GF-D8 (cell line): ENCODE data around the gene RHCG.

Experiments used
- DNase-seq: peaks from one replicate; lab custom pipeline; 2025; lab: John Stamatoyannopoulos, UW

The RHCG gene

DNA sequence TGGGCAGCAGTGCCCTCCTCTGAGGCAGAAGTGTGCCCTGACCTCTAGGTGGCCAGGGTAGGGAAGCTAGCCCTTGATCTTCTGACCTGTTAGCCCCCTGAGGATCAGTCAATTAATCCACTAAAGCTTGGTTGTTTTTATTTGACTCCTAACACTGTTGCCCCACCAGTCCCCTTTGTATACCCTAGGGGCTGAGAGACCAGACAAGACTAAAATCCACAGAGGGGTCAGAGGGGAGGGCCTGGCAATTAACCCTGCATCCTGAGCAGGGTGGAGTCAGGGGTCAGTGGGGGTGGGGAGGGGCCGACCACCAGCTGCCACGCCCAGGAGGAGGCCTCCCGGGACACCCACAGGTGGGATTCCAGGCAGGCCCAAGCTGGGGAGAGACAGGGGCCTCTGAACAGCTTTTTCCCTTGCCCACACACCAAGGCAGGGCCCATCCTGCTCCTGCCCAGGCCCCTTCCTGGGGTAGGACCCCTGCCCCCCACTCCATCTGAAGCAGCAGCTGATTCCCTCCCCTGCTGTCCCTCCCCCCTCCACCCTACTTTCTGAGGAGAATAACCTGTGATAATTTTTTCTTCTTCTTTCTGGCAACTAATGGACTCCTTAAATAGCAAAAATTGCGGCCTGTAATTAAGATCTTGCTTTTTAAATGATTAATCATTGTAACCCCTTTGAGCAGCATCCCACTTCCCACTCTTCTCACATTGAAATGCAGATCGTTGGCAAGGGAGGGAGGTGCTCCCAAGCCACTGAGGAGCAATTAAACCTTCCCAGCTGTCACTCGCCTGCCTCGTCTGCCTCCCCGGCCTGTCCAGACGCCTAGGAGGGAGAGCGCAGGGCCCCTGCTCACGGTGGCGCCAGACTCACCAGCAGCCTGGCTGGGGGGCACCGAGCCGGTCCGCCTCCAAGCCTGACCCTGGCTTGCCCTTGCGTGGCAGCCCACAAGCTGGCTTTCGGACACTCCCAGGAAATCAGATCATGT, 51.9 kb downstream of the RHCG start:
- no peak for DNase-seq

DNA sequence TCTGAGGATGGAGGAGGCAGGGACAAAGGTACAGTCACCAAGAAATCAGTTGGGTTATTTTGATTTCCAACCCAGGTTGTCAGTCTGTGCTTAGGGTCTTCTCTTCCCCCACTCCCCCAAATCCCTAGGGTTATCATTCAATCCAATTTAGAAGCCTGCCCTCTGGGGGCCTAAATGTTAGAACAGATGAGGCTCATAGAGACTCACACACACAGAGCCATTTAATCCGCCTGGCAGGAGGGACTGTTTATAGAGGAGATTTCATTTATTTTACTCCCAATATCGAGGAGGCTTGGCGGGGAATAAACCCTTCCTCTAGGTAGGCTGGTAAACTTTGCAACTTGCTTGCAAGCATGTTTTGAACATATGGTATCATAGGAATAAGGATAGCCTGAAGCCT, 52.8 kb downstream of the RHCG start:
- no peak for DNase-seq

DNA sequence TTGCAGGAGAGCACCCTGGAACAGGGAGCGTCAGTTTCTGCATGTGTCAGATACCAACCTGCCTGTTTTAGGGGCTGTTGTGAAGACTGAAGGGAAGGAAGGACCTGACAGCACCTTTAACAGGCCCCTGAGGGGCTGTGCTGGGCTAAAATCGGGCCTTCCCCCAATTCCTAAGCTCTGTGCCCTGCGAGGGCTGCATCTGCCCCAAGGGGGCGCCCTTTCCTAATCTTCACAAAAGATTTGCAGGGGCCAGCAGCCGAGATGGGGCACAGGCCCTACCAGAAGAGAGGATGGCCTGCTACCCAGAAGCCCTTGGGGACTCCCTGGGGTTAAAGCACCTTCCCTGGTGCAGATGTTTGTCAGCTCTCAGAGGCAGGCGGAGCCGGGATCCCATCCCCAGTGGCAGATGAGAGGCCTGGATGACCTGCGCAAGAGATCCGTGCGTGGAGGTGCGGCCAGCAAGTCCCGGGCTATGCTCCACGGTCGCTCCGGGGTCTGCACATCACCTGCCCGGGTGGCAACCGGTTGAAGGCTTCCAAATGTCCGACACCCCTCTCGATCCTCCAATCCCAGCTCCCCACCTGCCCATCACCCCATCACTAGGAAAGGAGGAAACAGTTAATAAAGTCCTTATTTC, 53.6 kb downstream of the RHCG start:
- DNase-seq = no peak

GRCh38 chr15:89442155-89442554, 54.2 kb downstream of the RHCG start:
- DNase-seq = no peak

DNA sequence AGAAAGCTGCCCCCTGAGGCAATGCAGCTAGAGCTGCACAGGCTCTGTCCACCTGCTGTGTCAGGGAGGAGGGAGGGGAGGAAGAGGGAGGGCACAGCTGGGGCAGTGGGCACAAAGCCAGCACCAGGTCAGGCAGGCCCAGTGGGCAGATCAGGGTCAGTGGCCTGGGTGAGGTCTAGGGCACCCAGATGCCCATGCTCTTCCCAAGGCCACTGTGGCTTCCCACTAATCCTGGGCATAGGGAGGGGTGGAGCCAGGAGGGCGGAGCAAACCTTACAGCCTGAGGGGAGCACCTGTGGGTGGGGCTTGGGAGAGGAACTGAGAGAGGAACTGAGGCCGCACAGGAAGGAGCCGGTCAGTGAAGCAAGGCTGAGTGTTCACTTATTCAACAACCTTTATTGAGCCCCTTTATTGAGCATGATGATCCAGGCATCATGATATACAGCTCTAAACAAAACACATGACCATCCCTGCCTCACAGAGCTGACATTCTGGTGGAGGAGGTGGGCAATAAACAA, 55.0 kb downstream of the RHCG start:
- no peak for DNase-seq

- no peak for DNase-seq
Measured at GRCh38 chr15:89439764-89440163, 56.6 kb downstream of the RHCG start.

DNA sequence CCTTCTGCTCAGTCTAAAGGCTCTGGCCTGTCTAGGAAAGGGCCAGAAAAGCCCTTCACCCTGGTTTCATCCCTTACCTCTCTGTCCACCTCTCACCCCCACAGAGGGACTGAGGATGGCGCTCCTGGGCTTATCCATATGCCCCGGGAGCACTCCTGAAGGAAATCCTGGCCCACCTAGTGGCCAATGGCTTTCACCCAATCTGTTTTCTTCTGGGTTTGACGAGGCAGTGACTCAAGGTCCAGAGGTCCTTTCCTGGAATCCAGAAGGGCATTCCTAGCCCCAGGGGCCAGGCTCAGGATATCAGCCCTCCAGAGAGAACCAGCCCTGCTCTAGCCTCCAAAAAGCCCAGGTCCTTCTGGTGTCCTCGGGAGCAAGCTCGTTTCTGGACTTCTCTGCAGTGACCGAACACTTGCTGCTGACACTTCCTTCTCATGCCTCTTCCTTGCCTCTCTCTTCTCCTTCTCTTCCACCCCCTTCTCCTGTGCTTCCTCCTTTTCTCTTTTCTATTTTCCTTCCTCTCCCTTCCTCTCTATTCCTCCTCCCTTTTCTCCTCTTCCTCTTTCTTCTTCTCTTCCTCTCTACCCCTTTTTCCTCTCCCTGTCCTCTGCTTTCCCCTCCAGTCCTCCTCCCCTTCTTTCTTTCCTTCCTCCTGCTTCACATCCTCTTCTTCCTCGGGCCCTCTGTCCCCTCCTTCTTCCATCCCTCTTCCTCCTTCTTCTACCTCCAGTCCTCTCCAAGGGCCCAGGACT, 59.6 kb downstream of the RHCG start:
- no peak for DNase-seq

DNA sequence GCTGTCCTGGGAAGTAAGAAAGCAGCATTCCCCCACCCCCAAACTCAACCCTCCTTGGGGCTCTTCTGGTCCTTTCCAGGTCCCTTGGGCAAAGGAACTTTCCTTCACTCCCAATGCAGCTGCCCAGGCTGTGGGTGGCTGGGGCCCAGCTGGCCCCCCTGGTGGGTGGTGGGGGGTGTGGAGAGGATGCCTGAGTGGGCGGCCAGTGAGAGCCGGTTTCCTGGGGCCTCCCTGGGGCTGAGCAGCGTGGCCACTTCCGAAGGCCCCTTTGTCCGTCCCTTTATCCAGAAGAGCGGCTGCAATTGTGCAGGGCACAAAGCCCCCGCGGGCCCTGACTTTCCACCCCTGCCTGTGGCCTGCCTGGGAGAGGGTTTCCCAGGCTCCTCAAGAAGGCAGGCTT, 61.0 kb downstream of the RHCG start:
- no peak for DNase-seq

- DNase-seq = no peak
Measured at GRCh38 chr15:89433686-89434085, 62.7 kb downstream of the RHCG start.

- no peak for DNase-seq
Measured at GRCh38 chr15:89430530-89431341, 65.6 kb downstream of the RHCG start.

DNA sequence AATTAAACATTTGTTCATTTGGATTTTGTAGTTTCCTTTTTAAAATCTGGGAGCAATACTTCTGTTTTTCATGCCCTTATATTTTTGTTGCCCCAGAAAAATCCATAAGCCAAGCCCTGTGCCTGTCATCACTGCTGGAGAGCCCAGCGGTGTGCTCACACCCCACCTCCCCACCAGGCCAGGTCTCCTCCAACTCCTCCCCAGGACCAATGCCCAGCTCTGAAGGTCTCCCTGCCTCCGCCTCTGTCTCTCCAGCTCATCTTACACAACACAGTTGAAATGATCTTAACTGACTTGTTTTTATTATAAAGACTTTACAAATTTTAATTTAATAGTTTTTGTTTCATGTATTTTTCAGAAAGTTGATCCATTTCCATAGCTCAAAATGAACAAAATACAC, 66.4 kb downstream of the RHCG start:
- no peak for DNase-seq

- DNase-seq = peak; percentile 2
Measured at GRCh38 chr15:89429023-89429422, 67.4 kb downstream of the RHCG start.

- DNase-seq = no peak
Measured at GRCh38 chr15:89428246-89428645, 68.1 kb downstream of the RHCG start.

GRCh38 chr15:89426500-89426899, 69.9 kb downstream of the RHCG start:
- DNase-seq = no peak

- DNase-seq = no peak
Measured at GRCh38 chr15:89423981-89424380, 72.4 kb downstream of the RHCG start.
